WTC11 (cell line): Measurements from ENCODE around the gene HOATZ. TPM values are rescaled to one million over a fixed set of nuclear protein-coding genes. Genes with fewer than 3 reads are reported as not detected.

Experiments
- ATAC-seq: fragments of 200-7000 bp; cut with Tn5 transposase; 2 replicates; pipeline ENCODE4 v1.10.0; 2021; ENCODE audit warnings: mild to moderate bottlenecking, moderate library complexity
- CTCF ChIA-PET: fragments of 300-600 bp; sonication (Branson Sonifier 250); formaldehyde crosslinking; loops from one replicate; lab custom pipeline; 2021; ENCODE audit warnings: antibody characterized with exemption; lab: Charles Lee
- POLR2A ChIA-PET: fragments of 350-600 bp; sonication (Branson Sonifier 250); formaldehyde crosslinking; loops from one replicate; lab custom pipeline; 2021; ENCODE audit warnings: antibody characterized with exemption; lab: Charles Lee
- DNase-seq: peaks from one replicate; pipeline ENCODE4 v3.0.0; 2021; ENCODE audit warnings: low spot score
- H3K27ac Mint-ChIP-seq: 2 replicates; pipeline ENCODE4 v1.8.0; 2021; ENCODE audit warnings: mixed read lengths
- H3K27me3 Mint-ChIP-seq: 2 replicates; pipeline ENCODE4 v1.8.0; 2021; ENCODE audit warnings: low read depth, mild to moderate bottlenecking, moderate library complexity, mixed read lengths
- H3K36me3 Mint-ChIP-seq: 2 replicates; pipeline ENCODE4 v1.8.0; 2021; ENCODE audit warnings: mixed read lengths
- H3K4me1 Mint-ChIP-seq: 2 replicates; pipeline ENCODE4 v1.8.0; 2022; ENCODE audit warnings: mixed read lengths
- H3K4me3 Mint-ChIP-seq: 2 replicates; pipeline ENCODE4 v1.8.0; 2021; ENCODE audit warnings: mild to moderate bottlenecking, moderate library complexity, mixed read lengths
- H3K9me3 Mint-ChIP-seq: 2 replicates; pipeline ENCODE4 v1.8.0; 2021; ENCODE audit warnings: mixed read lengths
- CREM ChIP-seq: sonication (generic); formaldehyde crosslinking; IDR thresholded peaks from 2 replicates; pipeline ENCODE4 v1.8.1; 2022; ENCODE audit warnings: mild to moderate bottlenecking, missing genetic modification reagents, moderate library complexity
- ESRRA ChIP-seq: sonication (generic); formaldehyde crosslinking; IDR thresholded peaks from 2 replicates; pipeline ENCODE4 v1.8.1; 2022; ENCODE audit warnings: mild to moderate bottlenecking, missing genetic modification reagents, borderline replicate concordance
- ETV6 ChIP-seq: sonication (generic); formaldehyde crosslinking; IDR thresholded peaks from 2 replicates; pipeline ENCODE4 v1.8.1; 2022; ENCODE audit warnings: mild to moderate bottlenecking, missing genetic modification reagents
- FOXJ3 ChIP-seq: sonication (generic); formaldehyde crosslinking; IDR thresholded peaks from 2 replicates; pipeline ENCODE4 v1.9.0; 2021; ENCODE audit warnings: missing genetic modification reagents, mild to moderate bottlenecking, borderline replicate concordance
- GRHL2 ChIP-seq: fragments of 250-450 bp; sonication (Bioruptor Pico); IDR thresholded peaks from 2 replicates; pipeline ENCODE4 v1.8.0; 2022; ENCODE audit warnings: mild to moderate bottlenecking, moderate library complexity; ENCODE audit not compliant: insufficient replicate concordance, severe bottlenecking
- MXD4 ChIP-seq: fragments of 250-450 bp; sonication (Bioruptor Pico); IDR thresholded peaks from 2 replicates; pipeline ENCODE4 v1.8.0; 2021; ENCODE audit warnings: mild to moderate bottlenecking, moderate library complexity, borderline replicate concordance
- NFATC4 ChIP-seq: fragments of 250-450 bp; sonication (Bioruptor Pico); IDR thresholded peaks from 2 replicates; pipeline ENCODE4 v1.9.0; 2021; ENCODE audit warnings: mild to moderate bottlenecking
- PRRX2 ChIP-seq: fragments of 250-450 bp; sonication (Bioruptor Pico); IDR thresholded peaks from 2 replicates; pipeline ENCODE4 v1.8.0; 2021; ENCODE audit warnings: mild to moderate bottlenecking
- RORB ChIP-seq: fragments of 250-450 bp; sonication (Bioruptor Pico); IDR thresholded peaks from 2 replicates; pipeline ENCODE4 v1.9.0; 2021; ENCODE audit warnings: mild to moderate bottlenecking
- ZBTB21 ChIP-seq: sonication (generic); formaldehyde crosslinking; IDR thresholded peaks from 2 replicates; pipeline ENCODE4 v1.8.1; 2023; ENCODE audit warnings: mild to moderate bottlenecking, missing genetic modification reagents, borderline replicate concordance
- ZNF317 ChIP-seq: sonication (generic); formaldehyde crosslinking; IDR thresholded peaks from 2 replicates; pipeline ENCODE4 v1.8.1; 2023; ENCODE audit warnings: low read depth, mild to moderate bottlenecking, moderate library complexity, missing genetic modification reagents, borderline replicate concordance
- total RNA-seq: library from RNA; stranded (reverse); gene quantifications from 3 replicates; pipeline ENCODE4 v1.2.3, GENCODE V29; 2021
- TF ChIP-seq, protein P1 (sequence below): sonication (generic); formaldehyde crosslinking; IDR thresholded peaks from 2 replicates; pipeline ENCODE4 v1.8.1; 2023; ENCODE audit warnings: mild to moderate bottlenecking, moderate library complexity, missing genetic modification reagents
- TF ChIP-seq, protein P2 (sequence below): sonication (generic); formaldehyde crosslinking; IDR thresholded peaks from 2 replicates; pipeline ENCODE4 v1.8.0; 2022; ENCODE audit warnings: mild to moderate bottlenecking, missing genetic modification reagents
- TF ChIP-seq, protein P3 (sequence below): sonication (generic); formaldehyde crosslinking; IDR thresholded peaks from 2 replicates; pipeline ENCODE4 v1.8.1; 2022; ENCODE audit warnings: low read depth, mild to moderate bottlenecking, moderate library complexity, missing genetic modification reagents, borderline replicate concordance
- TF ChIP-seq, protein P4 (sequence below): sonication (generic); formaldehyde crosslinking; IDR thresholded peaks from 2 replicates; pipeline ENCODE4 v1.8.0; 2022; ENCODE audit warnings: mild to moderate bottlenecking, missing genetic modification reagents
- TF ChIP-seq, protein P5 (sequence below): fragments of 250-450 bp; sonication (Bioruptor Pico); IDR thresholded peaks from 2 replicates; pipeline ENCODE4 v1.9.0; 2021; ENCODE audit warnings: mild to moderate bottlenecking, borderline replicate concordance
- TF ChIP-seq, protein P6 (sequence below): fragments of 250-450 bp; sonication (Bioruptor Pico); IDR thresholded peaks from 2 replicates; pipeline ENCODE4 v1.9.0; 2021; ENCODE audit warnings: moderate library complexity, mild to moderate bottlenecking, inconsistent platforms, borderline replicate concordance
- TF ChIP-seq, protein P7 (sequence below): fragments of 250-450 bp; sonication (Bioruptor Pico); conservative IDR thresholded peaks from 2 replicates; pipeline ENCODE4 v1.9.0; 2021; ENCODE audit warnings: mild to moderate bottlenecking
- TF ChIP-seq, protein P8 (sequence below): sonication (generic); formaldehyde crosslinking; IDR thresholded peaks from 2 replicates; pipeline ENCODE4 v1.8.1; 2023; ENCODE audit warnings: mild to moderate bottlenecking, missing genetic modification reagents

HOATZ gene
- total RNA-seq, 1 experiment from 2014 or later, result not detected

DNA sequence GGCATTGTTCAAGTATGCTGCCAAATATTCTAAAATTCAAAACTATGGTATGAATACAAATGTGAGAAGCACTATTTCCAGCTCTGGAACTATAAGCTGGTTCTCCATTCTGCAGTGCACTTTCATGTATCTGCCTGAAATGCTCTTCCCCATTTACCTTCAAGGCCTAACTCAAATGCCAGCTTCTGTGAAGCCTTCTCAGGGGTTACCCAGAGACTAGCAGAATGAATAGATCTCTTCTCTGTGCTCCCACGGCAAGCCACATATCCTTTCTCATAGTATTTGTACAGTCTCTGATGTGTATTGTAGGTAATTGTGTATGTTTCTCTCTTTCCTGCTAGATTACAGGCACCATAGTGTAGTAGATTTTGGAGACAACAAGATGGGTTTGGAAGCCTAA is 4.1 kb downstream of the HOATZ start:
- no peaks in the 10 kb centered on the region for H3K36me3 Mint-ChIP-seq
- ATAC-seq, result no peak
- no peak overlapping the region for H3K27ac Mint-ChIP-seq
- TF ChIP-seq CREM (CRISPR knock-in tag) (no peak), ZBTB21 (no peak), PRRX2 (no peak), FOXJ3 (CRISPR knock-in tag) (no peak)
- TF ChIP-seq, protein P1, sequence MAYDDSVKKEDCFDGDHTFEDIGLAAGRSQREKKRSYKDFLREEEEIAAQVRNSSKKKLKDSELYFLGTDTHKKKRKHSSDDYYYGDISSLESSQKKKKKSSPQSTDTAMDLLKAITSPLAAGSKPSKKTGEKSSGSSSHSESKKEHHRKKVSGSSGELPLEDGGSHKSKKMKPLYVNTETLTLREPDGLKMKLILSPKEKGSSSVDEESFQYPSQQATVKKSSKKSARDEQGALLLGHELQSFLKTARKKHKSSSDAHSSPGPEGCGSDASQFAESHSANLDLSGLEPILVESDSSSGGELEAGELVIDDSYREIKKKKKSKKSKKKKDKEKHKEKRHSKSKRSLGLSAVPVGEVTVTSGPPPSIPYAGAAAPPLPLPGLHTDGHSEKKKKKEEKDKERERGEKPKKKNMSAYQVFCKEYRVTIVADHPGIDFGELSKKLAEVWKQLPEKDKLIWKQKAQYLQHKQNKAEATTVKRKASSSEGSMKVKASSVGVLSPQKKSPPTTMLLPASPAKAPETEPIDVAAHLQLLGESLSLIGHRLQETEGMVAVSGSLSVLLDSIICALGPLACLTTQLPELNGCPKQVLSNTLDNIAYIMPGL (CRISPR knock-in tag), result no peak
- no peak for DNase-seq
- ChIA-PET CTCF (no interaction called here), POLR2A (no interaction called here)
- peaks cover 19% of the 10 kb centered on the region for H3K27me3 Mint-ChIP-seq
- H3K4me1 Mint-ChIP-seq, result 0 out of 2 replicates have a peak, but pooled peaks cover 4% of the 10 kb centered on the region
- H3K9me3 Mint-ChIP-seq, result no peaks in the 10 kb centered on the region
- no peak overlapping the region for H3K4me3 Mint-ChIP-seq

DNA sequence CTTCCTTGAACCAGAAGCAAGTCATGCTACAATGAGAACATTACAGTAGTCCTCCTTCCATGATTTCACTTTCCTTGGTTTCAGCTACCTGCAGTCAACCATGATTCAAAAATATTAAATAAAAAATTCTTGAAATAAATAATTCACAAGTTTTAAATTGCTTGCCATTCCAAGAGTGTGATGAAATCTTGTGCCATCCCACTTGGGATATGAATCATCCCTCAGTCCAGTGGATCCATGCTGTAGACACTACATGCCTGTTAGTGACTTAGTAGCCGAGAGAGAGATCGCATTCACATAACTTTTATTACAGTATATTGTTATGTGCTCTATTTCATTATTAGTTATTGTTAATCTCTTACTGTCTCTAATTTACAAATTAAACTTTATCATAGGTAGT is 6.0 kb downstream of the HOATZ start:
- no peak for ATAC-seq
- H3K27ac Mint-ChIP-seq, result no peak overlapping the region
- ChIA-PET POLR2A (no interaction called here), CTCF (no interaction called here)
- no peaks in the 10 kb centered on the region for H3K9me3 Mint-ChIP-seq
- H3K4me3 Mint-ChIP-seq, result no peak overlapping the region
- H3K4me1 Mint-ChIP-seq, result no peaks in the 10 kb centered on the region
- H3K27me3 Mint-ChIP-seq, result peaks cover 1% of the 10 kb centered on the region
- H3K36me3 Mint-ChIP-seq, result no peaks in the 10 kb centered on the region
- DNase-seq, result no peak
- TF ChIP-seq NFATC4 (CRISPR knock-in tag) (no peak), GRHL2 (CRISPR knock-in tag) (no peak), ETV6 (CRISPR knock-in tag) (no peak), RORB (no peak), ESRRA (CRISPR knock-in tag) (no peak), ZNF317 (CRISPR knock-in tag) (no peak), MXD4 (CRISPR knock-in tag) (no peak)
- TF ChIP-seq, protein P2, sequence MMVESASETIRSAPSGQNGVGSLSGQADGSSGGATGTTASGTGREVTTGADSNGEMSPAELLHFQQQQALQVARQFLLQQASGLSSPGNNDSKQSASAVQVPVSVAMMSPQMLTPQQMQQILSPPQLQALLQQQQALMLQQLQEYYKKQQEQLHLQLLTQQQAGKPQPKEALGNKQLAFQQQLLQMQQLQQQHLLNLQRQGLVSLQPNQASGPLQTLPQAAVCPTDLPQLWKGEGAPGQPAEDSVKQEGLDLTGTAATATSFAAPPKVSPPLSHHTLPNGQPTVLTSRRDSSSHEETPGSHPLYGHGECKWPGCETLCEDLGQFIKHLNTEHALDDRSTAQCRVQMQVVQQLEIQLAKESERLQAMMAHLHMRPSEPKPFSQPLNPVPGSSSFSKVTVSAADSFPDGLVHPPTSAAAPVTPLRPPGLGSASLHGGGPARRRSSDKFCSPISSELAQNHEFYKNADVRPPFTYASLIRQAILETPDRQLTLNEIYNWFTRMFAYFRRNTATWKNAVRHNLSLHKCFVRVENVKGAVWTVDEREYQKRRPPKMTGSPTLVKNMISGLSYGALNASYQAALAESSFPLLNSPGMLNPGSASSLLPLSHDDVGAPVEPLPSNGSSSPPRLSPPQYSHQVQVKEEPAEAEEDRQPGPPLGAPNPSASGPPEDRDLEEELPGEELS, result no peak
- TF ChIP-seq, protein P3, sequence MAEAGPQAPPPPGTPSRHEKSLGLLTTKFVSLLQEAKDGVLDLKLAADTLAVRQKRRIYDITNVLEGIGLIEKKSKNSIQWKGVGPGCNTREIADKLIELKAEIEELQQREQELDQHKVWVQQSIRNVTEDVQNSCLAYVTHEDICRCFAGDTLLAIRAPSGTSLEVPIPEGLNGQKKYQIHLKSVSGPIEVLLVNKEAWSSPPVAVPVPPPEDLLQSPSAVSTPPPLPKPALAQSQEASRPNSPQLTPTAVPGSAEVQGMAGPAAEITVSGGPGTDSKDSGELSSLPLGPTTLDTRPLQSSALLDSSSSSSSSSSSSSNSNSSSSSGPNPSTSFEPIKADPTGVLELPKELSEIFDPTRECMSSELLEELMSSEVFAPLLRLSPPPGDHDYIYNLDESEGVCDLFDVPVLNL (CRISPR knock-in tag), result no peak
- TF ChIP-seq, protein P4, sequence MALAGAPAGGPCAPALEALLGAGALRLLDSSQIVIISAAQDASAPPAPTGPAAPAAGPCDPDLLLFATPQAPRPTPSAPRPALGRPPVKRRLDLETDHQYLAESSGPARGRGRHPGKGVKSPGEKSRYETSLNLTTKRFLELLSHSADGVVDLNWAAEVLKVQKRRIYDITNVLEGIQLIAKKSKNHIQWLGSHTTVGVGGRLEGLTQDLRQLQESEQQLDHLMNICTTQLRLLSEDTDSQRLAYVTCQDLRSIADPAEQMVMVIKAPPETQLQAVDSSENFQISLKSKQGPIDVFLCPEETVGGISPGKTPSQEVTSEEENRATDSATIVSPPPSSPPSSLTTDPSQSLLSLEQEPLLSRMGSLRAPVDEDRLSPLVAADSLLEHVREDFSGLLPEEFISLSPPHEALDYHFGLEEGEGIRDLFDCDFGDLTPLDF, result no peak
- TF ChIP-seq, protein P5, sequence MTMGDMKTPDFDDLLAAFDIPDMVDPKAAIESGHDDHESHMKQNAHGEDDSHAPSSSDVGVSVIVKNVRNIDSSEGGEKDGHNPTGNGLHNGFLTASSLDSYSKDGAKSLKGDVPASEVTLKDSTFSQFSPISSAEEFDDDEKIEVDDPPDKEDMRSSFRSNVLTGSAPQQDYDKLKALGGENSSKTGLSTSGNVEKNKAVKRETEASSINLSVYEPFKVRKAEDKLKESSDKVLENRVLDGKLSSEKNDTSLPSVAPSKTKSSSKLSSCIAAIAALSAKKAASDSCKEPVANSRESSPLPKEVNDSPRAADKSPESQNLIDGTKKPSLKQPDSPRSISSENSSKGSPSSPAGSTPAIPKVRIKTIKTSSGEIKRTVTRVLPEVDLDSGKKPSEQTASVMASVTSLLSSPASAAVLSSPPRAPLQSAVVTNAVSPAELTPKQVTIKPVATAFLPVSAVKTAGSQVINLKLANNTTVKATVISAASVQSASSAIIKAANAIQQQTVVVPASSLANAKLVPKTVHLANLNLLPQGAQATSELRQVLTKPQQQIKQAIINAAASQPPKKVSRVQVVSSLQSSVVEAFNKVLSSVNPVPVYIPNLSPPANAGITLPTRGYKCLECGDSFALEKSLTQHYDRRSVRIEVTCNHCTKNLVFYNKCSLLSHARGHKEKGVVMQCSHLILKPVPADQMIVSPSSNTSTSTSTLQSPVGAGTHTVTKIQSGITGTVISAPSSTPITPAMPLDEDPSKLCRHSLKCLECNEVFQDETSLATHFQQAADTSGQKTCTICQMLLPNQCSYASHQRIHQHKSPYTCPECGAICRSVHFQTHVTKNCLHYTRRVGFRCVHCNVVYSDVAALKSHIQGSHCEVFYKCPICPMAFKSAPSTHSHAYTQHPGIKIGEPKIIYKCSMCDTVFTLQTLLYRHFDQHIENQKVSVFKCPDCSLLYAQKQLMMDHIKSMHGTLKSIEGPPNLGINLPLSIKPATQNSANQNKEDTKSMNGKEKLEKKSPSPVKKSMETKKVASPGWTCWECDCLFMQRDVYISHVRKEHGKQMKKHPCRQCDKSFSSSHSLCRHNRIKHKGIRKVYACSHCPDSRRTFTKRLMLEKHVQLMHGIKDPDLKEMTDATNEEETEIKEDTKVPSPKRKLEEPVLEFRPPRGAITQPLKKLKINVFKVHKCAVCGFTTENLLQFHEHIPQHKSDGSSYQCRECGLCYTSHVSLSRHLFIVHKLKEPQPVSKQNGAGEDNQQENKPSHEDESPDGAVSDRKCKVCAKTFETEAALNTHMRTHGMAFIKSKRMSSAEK (CRISPR knock-in tag), result no peak
- TF ChIP-seq, protein P6, sequence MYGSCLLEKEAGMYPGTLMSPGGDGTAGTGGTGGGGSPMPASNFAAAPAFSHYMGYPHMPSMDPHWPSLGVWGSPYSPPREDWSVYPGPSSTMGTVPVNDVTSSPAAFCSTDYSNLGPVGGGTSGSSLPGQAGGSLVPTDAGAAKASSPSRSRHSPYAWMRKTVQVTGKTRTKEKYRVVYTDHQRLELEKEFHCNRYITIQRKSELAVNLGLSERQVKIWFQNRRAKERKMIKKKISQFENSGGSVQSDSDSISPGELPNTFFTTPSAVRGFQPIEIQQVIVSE (CRISPR knock-in tag), result no peak
- TF ChIP-seq, protein P7, sequence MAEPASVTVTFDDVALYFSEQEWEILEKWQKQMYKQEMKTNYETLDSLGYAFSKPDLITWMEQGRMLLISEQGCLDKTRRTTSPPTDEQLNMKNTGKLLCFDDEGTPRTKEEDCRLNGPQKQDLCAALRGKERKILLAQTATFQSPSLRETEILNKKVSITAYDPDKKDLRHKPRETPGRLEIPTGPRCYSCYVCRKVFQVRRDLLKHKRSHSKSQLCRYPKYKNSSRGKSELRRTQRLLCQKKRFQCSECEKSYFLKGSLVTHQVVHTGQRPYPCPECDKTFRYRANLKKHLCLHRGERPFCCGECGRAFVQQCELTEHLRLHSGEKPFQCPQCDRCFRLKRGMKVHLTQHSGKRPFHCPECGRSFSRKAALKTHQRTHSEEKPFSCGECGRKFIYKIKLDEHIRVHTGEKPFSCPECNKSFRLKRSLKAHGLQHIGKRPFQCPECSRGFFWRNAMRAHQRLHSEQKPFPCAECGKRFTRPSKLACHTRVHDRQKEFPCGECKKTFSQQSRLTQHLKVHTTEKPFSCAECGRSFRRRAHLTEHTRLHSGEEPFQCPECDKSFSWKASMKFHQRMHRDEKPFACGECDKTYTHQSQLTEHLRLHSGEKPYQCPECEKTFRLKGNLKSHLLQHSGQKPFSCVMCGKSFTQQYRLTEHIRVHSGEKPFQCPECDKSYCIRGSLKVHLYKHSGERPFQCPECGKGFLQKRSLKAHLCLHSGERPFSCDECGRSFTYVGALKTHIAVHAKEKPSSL (CRISPR knock-in tag), result no peak
- TF ChIP-seq, protein P8, sequence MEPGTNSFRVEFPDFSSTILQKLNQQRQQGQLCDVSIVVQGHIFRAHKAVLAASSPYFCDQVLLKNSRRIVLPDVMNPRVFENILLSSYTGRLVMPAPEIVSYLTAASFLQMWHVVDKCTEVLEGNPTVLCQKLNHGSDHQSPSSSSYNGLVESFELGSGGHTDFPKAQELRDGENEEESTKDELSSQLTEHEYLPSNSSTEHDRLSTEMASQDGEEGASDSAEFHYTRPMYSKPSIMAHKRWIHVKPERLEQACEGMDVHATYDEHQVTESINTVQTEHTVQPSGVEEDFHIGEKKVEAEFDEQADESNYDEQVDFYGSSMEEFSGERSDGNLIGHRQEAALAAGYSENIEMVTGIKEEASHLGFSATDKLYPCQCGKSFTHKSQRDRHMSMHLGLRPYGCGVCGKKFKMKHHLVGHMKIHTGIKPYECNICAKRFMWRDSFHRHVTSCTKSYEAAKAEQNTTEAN (CRISPR knock-in tag), result no peak
